HepG2 (cell line): ENCODE data around the gene CCDC88B. TPM values are rescaled to one million over a fixed set of nuclear protein-coding genes. Genes with fewer than 3 reads are reported as not detected.

Experiments used
- ARID3A ChIP-seq: IDR thresholded peaks from 2 replicates; pipeline ENCODE4 v1.6.1; 2012; ENCODE audit warnings: low read depth, low read length, improper control_type of control experiment
- ASH2L ChIP-seq: fragments of 300-600, 200-600 bp; sonication (generic); IDR thresholded peaks from 2 replicates; pipeline ENCODE4 v1.7.0; 2017; ENCODE audit warnings: low read depth, mild to moderate bottlenecking, moderate library complexity, mixed read lengths, low read length; ENCODE audit not compliant: insufficient read length
- CEBPG ChIP-seq: IDR thresholded peaks from 2 replicates; pipeline ENCODE4 v1.6.1; 2016
- DMAP1 ChIP-seq: IDR thresholded peaks from 2 replicates; pipeline ENCODE4 v1.6.1; 2016
- FOXP1 ChIP-seq, 2 experiments: fragments of 450-650 bp in 1 of 2; IDR thresholded peaks; 2 replicates each; pipeline ENCODE4 v1.6.1; 2017 to 2018; ENCODE audit warnings: antibody characterized with exemption in 1 of 2
- HMGXB4 ChIP-seq, 2 experiments: sonication (generic) in 1 of 2; formaldehyde crosslinking in 1 of 2; IDR thresholded peaks; 2 replicates each; pipeline versions ENCODE4 v1.4.0 to v1.6.1; 2018 to 2020; ENCODE audit warnings: missing genetic modification reagents in 2 of 2, borderline replicate concordance in 1 of 2, low read depth in 1 of 2, mild to moderate bottlenecking in 1 of 2, missing biosample characterization in 1 of 2
- HNRNPUL1 ChIP-seq: fragments of 200-400 bp; formaldehyde crosslinking; IDR thresholded peaks from 2 replicates; pipeline ENCODE4 v1.6.1; 2017; ENCODE audit warnings: low read depth, mild to moderate bottlenecking, low read length, moderate library complexity
- HOXA5 ChIP-seq: sonication (generic); formaldehyde crosslinking; IDR thresholded peaks from 2 replicates; pipeline ENCODE4 v1.4.0; 2020; ENCODE audit warnings: missing genetic modification reagents
- HOXA9 ChIP-seq: sonication (generic); formaldehyde crosslinking; IDR thresholded peaks from 2 replicates; pipeline ENCODE4 v1.8.1; 2022; ENCODE audit warnings: missing genetic modification reagents, mild to moderate bottlenecking, moderate library complexity, borderline replicate concordance
- LCORL ChIP-seq, 2 experiments: fragments of 450-650 bp in 1 of 2; sonication (generic) in 1 of 2; formaldehyde crosslinking in 1 of 2; IDR thresholded peaks; 2 replicates each; pipeline versions ENCODE4 v1.5.0 to v1.6.1; 2017 to 2020; ENCODE audit warnings: antibody characterized with exemption in 1 of 2, missing genetic modification reagents in 1 of 2
- MTA3 ChIP-seq: sonication (generic); formaldehyde crosslinking; IDR thresholded peaks from 2 replicates; pipeline ENCODE4 v1.4.0; 2020; ENCODE audit warnings: missing genetic modification reagents
- NBN ChIP-seq: fragments of 450-650 bp; conservative IDR thresholded peaks from 2 replicates; pipeline ENCODE4 v1.6.1; 2017
- ONECUT2 ChIP-seq: sonication (generic); formaldehyde crosslinking; IDR thresholded peaks from 2 replicates; pipeline ENCODE4 v1.4.0; 2020; ENCODE audit warnings: missing genetic modification reagents
- REXO4 ChIP-seq: sonication (generic); formaldehyde crosslinking; IDR thresholded peaks from 2 replicates; pipeline ENCODE4 v1.8.0; 2022; ENCODE audit warnings: missing genetic modification reagents, mild to moderate bottlenecking, borderline replicate concordance
- TBP ChIP-seq: sonication (generic); formaldehyde crosslinking; IDR thresholded peaks from 2 replicates; pipeline ENCODE4 v1.5.0; 2020; ENCODE audit warnings: missing genetic modification reagents
- TFE3 ChIP-seq: IDR thresholded peaks from 2 replicates; pipeline ENCODE4 v1.6.1; 2016
- WIZ ChIP-seq: sonication (generic); formaldehyde crosslinking; IDR thresholded peaks from 2 replicates; pipeline ENCODE4 v1.5.1; 2020; ENCODE audit warnings: mild to moderate bottlenecking, missing genetic modification reagents
- ZKSCAN1 ChIP-seq: fragments of 150-350 bp; IDR thresholded peaks from 2 replicates; pipeline ENCODE4 v1.6.1; 2014; ENCODE audit warnings: low read length
- ZNF143 ChIP-seq: sonication (generic); formaldehyde crosslinking; IDR thresholded peaks from 2 replicates; pipeline ENCODE4 v1.4.0; 2020; ENCODE audit warnings: missing genetic modification reagents
- ZNF512 ChIP-seq: sonication (generic); formaldehyde crosslinking; IDR thresholded peaks from 2 replicates; pipeline ENCODE4 v1.4.0; 2020; ENCODE audit warnings: mild to moderate bottlenecking, missing genetic modification reagents
- ZNF598 ChIP-seq: sonication (generic); formaldehyde crosslinking; IDR thresholded peaks from 2 replicates; pipeline ENCODE4 v1.5.1; 2020; ENCODE audit warnings: mild to moderate bottlenecking, missing genetic modification reagents, borderline replicate concordance
- ZNF614 ChIP-seq: IDR thresholded peaks from 2 replicates; pipeline ENCODE4 v1.6.1; 2018; ENCODE audit warnings: missing biosample characterization, missing genetic modification reagents, inconsistent platforms, borderline replicate concordance
- ZUFSP ChIP-seq: sonication (generic); formaldehyde crosslinking; IDR thresholded peaks from 2 replicates; pipeline ENCODE4 v1.9.0; 2021; ENCODE audit warnings: missing genetic modification reagents, mild to moderate bottlenecking, borderline replicate concordance
- polyA plus RNA-seq, 8 experiments: library from polyadenylated mRNA; depleted of rRNA in 3 of 8; stranded (reverse) in 7 of 8; unstranded in 1 of 8; fragments of >200 nt; fragmentation: Illumina TruSeq in 4 of 8; extraction: Trizol in 4 of 8; gene quantifications; 2 replicates each; pipeline versions ENCODE4 v1.2.1 to v1.2.3, GENCODE V29; 2011 to 2016; ENCODE audit warnings: low read depth in 4 of 8, missing spikeins in 1 of 8, mixed read lengths in 1 of 8; ENCODE audit not compliant: insufficient read depth in 1 of 8
- total RNA-seq, 5 experiments: library from RNA; depleted of rRNA; stranded (reverse); fragments of >200 nt; fragmentation: Illumina TruSeq; extraction: Trizol; gene quantifications; 2 replicates each; pipeline ENCODE4 v1.2.3, GENCODE V29; 2016; ENCODE audit warnings: low read depth in 1 of 5

CCDC88B gene
- total and polyA plus RNA-seq, 2 of the 13 experiments (the other 11 are each of a cell fraction or from before 2014, with no cell fraction given): 3.6 to 4.8 TPM

DNA sequence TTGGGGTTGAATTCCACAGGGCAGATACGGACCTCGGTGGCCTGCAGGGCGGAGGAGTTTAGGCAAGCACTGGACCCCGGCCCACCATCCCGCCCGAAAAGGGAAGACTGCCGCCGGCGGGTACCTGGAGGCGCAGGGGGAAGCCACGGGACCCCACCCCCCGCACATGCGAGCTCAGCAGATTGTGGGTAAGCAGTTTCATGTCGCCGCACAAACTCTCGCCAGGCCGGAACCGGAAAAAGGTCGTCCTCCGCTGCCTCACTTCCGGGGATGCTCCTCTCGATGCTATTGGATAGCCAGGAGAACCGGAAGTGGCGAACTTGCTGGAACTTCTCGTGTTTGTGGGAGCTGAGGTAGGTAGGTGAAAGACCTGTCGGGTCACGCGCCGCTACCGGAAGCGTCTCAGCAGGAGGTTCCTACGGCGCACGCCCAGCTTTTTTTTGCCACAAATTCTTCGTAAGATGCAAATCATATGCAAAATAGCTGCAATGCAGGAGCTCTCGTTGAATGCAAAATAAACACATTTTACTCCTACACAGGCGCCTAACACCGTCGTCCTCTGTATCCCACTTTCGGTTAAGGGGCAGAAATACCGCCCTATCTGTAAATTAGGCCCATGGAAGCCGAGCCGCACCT lies 22.6 kb upstream of the CCDC88B start, which contains the start of gene TRMT112 (continued):
- no peak for TF ChIP-seq ZNF598 (CRISPR knock-in tag)
- TF ChIP-seq CEBPG (CRISPR knock-in tag): no peak
- no peak for TF ChIP-seq HOXA9 (CRISPR knock-in tag)
- TF ChIP-seq HNRNPUL1: no peak
- peak in 1 of 2 experiments; percentile 21; a peak in 2 of 4 replicates for TF ChIP-seq HMGXB4 (CRISPR knock-in tag; IDR thresholded peaks at IDR 0.05; ENCODE audit: borderline replicate concordance in 1 of 2, low read depth in 1 of 2)
- TF ChIP-seq ARID3A: no peak
- TF ChIP-seq ONECUT2 (CRISPR knock-in tag): no peak
- peak; percentile 84 for TF ChIP-seq ASH2L
- TF ChIP-seq TFE3 (CRISPR knock-in tag): peak; percentile 96
- no peak for TF ChIP-seq REXO4 (CRISPR knock-in tag)
- TF ChIP-seq FOXP1 (IDR thresholded peaks at IDR 0.05): no peak
- no peak for TF ChIP-seq FOXP1 (CRISPR knock-in tag; IDR thresholded peaks at IDR 0.05)
- no peak for TF ChIP-seq ZKSCAN1
- no peak for TF ChIP-seq ZUFSP (CRISPR knock-in tag)
- TF ChIP-seq WIZ (CRISPR knock-in tag): no peak
- no peak for TF ChIP-seq MTA3
- TF ChIP-seq LCORL (IDR thresholded peaks at IDR 0.05): no peak
- TF ChIP-seq LCORL (CRISPR knock-in tag; IDR thresholded peaks at IDR 0.05): no peak
- no peak for TF ChIP-seq NBN
- TF ChIP-seq ZNF614 (CRISPR knock-in tag): no peak
- no peak for TF ChIP-seq ZNF512 (CRISPR knock-in tag)
- TF ChIP-seq HOXA5 (CRISPR knock-in tag): no peak
- TF ChIP-seq DMAP1 (CRISPR knock-in tag): peak; percentile 64; the same call in 1 of the 2 replicates
- TF ChIP-seq ZNF143 (CRISPR knock-in tag): peak; percentile 75
- TF ChIP-seq TBP: no peak
